Fibroblast of skin of left biceps (primary cell): Measurements from ENCODE around the gene KRT73.

Experiments used
- DNase-seq, 2 experiments: peaks; one replicate each; pipeline ENCODE4 v3.0.0-alpha.2; 2013; ENCODE audit warnings: low read depth in 2 of 2

KRT73 gene

DNA sequence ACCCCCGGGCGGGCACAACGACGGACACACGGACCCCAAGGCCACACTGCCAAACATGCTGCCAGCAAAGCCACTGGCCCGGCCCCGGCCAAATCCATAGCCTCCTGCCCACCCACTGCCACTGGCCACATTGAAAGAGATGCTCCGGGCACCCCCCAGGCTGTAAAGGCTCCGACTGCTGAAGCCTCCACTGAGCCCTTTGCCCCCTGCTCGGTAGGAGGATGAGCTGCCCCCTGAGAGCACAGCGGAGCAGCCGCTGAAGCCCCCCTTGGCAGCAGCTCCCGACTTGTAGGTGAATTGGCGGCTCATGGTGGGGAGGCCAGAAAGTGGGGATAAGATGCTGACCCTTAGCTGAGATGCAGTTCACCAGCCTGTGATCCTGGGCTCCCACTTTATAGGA lies at the start of gene KRT73:
KRT73 (minus strand) TSS at position 344 of the 400 bp plus-strand sequence; CDS start at position 309, 35 bp downstream.
- no peak for DNase-seq

- no peak for DNase-seq
These were observed 49.6 kb upstream of the KRT73 start for GRCh38 chr12:52667931-52668330.

DNA sequence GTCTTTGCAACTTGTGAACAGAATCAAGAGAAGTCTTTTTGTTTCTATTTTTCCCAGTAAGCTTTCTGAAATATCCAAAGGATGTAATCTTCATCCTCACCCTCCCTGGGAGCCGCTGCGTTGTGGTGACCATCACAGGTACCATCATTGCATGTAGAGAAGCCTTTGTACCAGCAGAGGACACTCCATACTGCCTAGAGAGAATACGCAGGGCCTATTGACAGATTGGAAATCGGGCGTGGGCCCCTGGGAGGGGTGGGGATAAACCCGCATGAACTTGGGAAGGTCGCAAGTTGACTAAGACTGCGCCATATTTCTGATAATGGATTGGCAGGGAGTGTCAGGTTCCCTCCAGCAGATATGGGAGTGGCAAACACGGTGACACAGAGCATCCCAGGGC lies 49.1 kb upstream of the KRT73 start:
- no peak for DNase-seq

- DNase-seq: no peak
These were observed 48.1 kb upstream of the KRT73 start for GRCh38 chr12:52666471-52666870.

GRCh38 chr12:52663420-52663819 lies 45.1 kb upstream of the KRT73 start:
- no peak for DNase-seq

DNA sequence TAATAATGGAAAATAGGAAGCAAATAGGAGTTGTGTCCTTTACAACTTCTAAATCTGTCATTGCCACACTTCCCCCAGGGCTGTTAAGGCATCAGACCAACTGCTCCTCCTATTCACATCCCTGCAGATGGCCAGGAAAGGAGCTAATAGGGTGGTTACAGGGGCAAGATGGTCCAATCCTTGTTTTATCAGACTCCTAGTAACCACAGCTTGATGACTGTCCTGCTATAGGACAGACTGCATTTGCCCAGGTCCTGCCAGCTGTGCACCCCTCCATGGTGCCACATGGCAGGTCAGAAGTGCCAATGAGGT lies 44.5 kb upstream of the KRT73 start:
- DNase-seq: no peak

DNA sequence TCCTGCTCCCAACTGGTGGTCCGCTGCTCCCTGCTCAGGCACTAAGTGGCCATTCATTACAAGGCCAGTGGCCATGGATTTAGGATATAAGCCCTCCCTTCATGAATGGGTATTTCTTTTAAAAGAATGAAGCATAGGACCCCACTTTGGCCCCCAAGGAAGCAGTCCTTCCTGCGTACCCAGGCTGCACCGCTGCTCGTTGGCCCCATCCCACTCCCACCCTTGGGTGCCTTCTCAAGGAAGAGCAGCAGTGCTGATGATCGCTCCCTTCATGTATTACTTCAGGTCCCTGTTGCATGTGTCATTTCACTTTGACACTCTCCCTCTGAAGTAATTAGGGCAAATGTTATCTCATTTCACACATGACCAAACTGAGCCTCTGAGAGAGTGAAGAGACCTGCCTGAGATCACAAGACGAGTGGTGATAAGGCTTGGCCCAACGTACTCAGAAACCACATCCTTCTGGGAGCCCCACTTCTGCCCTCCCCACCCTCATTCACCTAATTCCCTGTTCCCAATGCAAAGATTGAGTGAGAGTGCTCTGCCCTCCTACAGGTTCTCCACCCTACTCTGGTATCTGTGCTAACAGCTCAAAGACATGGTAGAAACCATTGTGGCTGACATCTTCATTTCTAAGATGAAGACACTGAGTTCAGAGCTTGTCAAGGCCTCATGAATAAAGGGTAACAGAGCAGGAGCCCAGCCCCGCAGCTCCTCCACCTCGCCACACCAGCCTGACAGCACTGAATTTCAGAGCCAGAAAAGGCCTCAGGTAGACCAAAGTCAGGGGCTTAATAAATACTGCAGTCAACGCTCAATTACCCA lies 43.9 kb upstream of the KRT73 start:
- no peak for DNase-seq

DNA sequence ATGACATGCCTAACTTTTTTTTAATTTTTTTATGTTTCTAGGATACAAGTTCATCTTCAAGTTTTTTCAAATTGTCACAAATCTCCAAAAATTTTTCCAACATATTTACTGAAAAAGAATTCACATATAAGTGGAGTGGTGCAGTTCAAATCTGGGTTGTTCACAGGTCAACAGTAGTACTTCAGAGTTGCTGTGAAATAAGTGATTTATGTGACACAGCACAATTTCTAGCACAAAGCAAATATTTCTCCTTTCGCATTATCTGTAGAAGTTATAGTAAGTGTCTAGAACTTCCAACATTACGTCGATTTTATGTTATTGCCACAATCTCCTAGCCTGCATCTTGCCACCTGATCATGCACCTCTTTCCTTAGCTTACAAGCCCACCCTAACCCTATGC lies 43.3 kb upstream of the KRT73 start:
- no peak for DNase-seq

- DNase-seq: no peak
These were observed 42.7 kb upstream of the KRT73 start for GRCh38 chr12:52660934-52661499.

GRCh38 chr12:52659951-52660350 lies 41.6 kb upstream of the KRT73 start:
- no peak for DNase-seq

GRCh38 chr12:52659395-52659794 lies 41.0 kb upstream of the KRT73 start:
- no peak for DNase-seq

GRCh38 chr12:52658196-52658595 lies 39.8 kb upstream of the KRT73 start:
- no peak for DNase-seq

GRCh38 chr12:52657250-52657902 lies 39.0 kb upstream of the KRT73 start:
- DNase-seq: no peak

GRCh38 chr12:52656616-52657015 lies 38.3 kb upstream of the KRT73 start:
- no peak for DNase-seq

DNA sequence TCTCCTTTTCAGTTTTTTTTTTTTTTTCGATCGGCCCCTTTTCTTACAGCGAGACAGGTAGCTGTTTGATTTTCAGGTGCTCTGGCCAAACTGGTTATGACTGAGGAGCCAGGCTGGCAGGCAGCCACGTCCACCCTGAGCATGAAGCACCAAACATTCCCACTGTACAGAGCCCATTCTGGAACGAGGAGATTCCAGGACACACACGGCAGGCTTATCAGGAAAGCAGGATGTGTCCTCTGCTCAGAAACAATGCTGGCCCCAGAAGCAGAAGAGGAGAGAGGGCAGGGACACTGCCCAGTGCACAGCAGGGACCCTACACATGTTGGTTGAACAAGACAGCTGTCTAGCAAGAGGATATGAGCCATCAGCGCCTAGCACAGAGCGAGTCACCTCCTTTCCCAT lies 37.4 kb upstream of the KRT73 start:
- DNase-seq: no peak

- DNase-seq: no peak
These were observed 36.9 kb upstream of the KRT73 start for GRCh38 chr12:52655251-52655650.

DNA sequence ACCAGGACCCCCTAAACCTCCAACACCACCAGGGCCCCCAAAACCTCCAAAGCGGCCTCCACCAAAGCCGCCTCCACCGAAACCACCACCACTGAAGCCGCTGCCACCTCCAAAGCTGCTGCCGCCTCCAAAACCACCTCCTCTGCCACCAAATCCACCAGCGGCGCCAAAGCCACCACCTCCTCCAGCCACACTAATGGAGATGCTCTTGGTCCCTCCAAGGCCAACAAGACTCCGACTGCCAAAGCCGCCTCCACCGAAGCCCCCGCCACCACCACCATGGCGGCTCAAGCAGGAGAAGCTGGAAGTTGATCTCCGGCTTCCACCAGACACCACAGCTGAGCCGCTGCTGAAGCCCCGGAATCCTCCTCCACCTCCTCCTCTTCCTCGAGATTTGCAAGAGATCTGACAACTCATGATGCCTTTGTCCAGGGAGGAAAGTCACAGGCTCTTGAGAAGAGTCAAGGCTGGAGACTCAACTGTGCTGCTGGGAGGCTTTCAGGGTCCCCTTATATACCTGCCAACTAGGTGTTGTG lies 33.4 kb upstream of the KRT73 start, which contains the start of gene KRT2:
KRT2 (minus strand) TSS at position 486 of the 536 bp plus-strand sequence; CDS start at position 417, 69 bp downstream.
- DNase-seq: no peak

GRCh38 chr12:52650520-52651081 lies 32.2 kb upstream of the KRT73 start:
- DNase-seq: no peak

GRCh38 chr12:52649066-52649465 lies 30.7 kb upstream of the KRT73 start:
- no peak for DNase-seq

DNA sequence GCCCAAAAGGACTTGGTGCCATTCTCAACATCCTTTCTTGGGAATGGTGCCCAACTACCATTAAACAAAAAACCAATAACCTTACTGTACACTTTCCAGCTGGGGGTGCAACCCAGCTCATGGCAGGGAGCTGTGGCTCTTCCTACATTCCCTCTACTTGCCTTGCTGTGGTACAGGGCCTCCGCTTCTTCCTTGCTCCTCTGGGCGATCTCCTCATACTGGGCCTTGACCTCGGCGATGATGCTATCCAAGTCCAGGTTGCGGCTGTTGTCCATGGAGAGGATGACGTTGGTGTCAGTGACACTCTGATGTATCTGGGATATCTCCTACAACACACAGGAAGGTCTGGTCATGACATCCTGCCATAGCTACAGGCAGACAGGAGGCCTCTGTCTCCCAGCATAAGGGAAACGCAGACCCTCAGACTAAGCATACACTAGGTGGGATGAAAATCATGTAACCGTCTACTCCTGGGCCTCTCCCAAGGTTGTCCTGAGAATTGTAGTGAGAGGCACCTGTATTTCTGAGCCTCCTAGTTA lies 29.7 kb upstream of the KRT73 start:
- no peak for DNase-seq

DNA sequence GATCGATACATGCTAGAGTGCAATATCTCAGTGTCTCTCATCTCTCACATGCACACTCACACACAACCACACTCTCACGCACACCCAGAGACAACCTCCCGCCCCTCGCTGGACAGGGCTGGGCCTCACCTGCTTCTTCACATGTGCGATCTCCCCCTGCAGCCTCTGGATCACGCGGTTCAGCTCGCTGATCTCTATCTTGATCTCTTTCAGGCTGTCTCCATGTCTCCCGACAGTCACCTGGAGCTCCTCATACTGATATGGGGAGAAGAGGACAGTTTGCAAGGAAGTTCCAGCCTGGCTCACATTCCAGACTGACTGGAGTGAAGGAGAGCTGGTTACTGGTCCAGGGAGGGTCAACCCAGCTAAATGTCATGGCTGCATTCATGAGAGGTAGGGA lies 29.2 kb upstream of the KRT73 start:
- DNase-seq: no peak

DNA sequence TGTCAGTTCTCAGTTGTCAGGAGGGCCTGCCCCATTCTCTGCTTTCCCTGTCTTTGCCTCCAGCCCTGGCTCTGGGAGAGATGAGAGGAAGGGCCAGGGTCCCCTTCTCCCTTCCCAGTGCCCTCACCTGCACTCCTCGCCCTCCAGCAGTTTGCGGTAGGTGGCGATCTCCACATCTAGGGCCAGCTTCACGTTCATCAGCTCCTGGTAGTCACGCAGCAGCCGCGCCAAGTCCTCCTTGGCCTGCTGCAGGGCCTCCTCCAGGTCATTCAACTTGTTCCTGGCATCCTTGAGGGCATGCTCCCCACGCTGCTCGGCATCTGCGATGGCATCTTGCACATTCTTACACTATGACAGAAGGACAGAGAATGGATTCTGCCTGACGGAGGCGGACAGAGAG lies 28.3 kb upstream of the KRT73 start:
- no peak for DNase-seq
